SK-N-SH treated with all-trans-retinoic acid at 6 μM for 48 hours (cell line): Measurements from ENCODE around the gene LZTR1.

ENCODE experiments used
- ATAC-seq: fragments of 200-7000 bp; cut with Tn5 transposase; 3 replicates; pipeline ENCODE4 v1.9.1; 2020; ENCODE audit warnings: mild to moderate bottlenecking, moderate library complexity
- ARNTL ChIP-seq: fragments of 450-650 bp; formaldehyde crosslinking; IDR thresholded peaks from 2 replicates; pipeline ENCODE4 v1.5.0; 2020; ENCODE audit warnings: low read depth, mild to moderate bottlenecking, moderate library complexity, borderline replicate concordance
- BACH2 ChIP-seq: fragments of 250-450 bp; sonication (Bioruptor Pico); IDR thresholded peaks from 2 replicates; pipeline ENCODE4 v1.9.0; 2021; ENCODE audit warnings: mild to moderate bottlenecking, borderline replicate concordance
- CREB5 ChIP-seq: fragments of 250-450 bp; sonication (Bioruptor Pico); IDR thresholded peaks from 2 replicates; pipeline ENCODE4 v1.5.1; 2020; ENCODE audit warnings: low read depth, mild to moderate bottlenecking, moderate library complexity
- CSDC2 ChIP-seq: fragments of 250-450 bp; sonication (Bioruptor Pico); IDR thresholded peaks from 2 replicates; pipeline ENCODE4 v1.5.0; 2020; ENCODE audit warnings: mild to moderate bottlenecking, moderate library complexity
- ESRRG ChIP-seq: fragments of 250-450 bp; sonication (Bioruptor Pico); IDR thresholded peaks from 2 replicates; pipeline ENCODE4 v1.6.1; 2021; ENCODE audit warnings: mild to moderate bottlenecking
- GLIS3 ChIP-seq: fragments of 250-450 bp; sonication (Bioruptor Pico); IDR thresholded peaks from 2 replicates; pipeline ENCODE4 v1.5.0; 2020; ENCODE audit warnings: mild to moderate bottlenecking, moderate library complexity
- ISL1 ChIP-seq: fragments of 250-450 bp; sonication (Bioruptor Pico); IDR thresholded peaks from 2 replicates; pipeline ENCODE4 v2.1.2; 2022; ENCODE audit warnings: mild to moderate bottlenecking, moderate library complexity
- OSR1 ChIP-seq: fragments of 250-450 bp; sonication (Bioruptor Pico); IDR thresholded peaks from 2 replicates; pipeline ENCODE4 v1.8.0; 2022; ENCODE audit warnings: moderate library complexity, mild to moderate bottlenecking, inconsistent platforms
- PPARA ChIP-seq: fragments of 250-450 bp; sonication (Bioruptor Pico); IDR thresholded peaks from 2 replicates; pipeline ENCODE4 v1.5.0; 2020; ENCODE audit warnings: mild to moderate bottlenecking, borderline replicate concordance
- RARB ChIP-seq: fragments of 250-450 bp; sonication (Bioruptor Pico); IDR thresholded peaks from 2 replicates; pipeline ENCODE4 v1.8.0; 2021; ENCODE audit warnings: mild to moderate bottlenecking, moderate library complexity
- SNAI2 ChIP-seq: fragments of 250-450 bp; sonication (Bioruptor Pico); IDR thresholded peaks from 2 replicates; pipeline ENCODE4 v1.5.0; 2020; ENCODE audit warnings: mild to moderate bottlenecking, moderate library complexity
- TCF4 ChIP-seq: fragments of 250-450 bp; sonication (Bioruptor Pico); IDR thresholded peaks from 2 replicates; pipeline ENCODE4 v1.8.0; 2021; ENCODE audit warnings: mild to moderate bottlenecking, moderate library complexity, borderline replicate concordance
- TOX ChIP-seq: fragments of 250-450 bp; sonication (Bioruptor Pico); IDR thresholded peaks from 2 replicates; pipeline ENCODE4 v1.8.0; 2021; ENCODE audit warnings: mild to moderate bottlenecking, moderate library complexity, borderline replicate concordance
- TSHZ2 ChIP-seq: fragments of 250-450 bp; sonication (Bioruptor Pico); IDR thresholded peaks from 2 replicates; pipeline ENCODE4 v1.5.0; 2020; ENCODE audit warnings: mild to moderate bottlenecking, moderate library complexity
- ZC3H10 ChIP-seq: fragments of 250-450 bp; sonication (Bioruptor Pico); IDR thresholded peaks from 2 replicates; pipeline ENCODE4 v1.5.1; 2021; ENCODE audit warnings: mild to moderate bottlenecking, moderate library complexity
- ZFP3 ChIP-seq: fragments of 250-450 bp; sonication (Bioruptor Pico); IDR thresholded peaks from 2 replicates; pipeline ENCODE4 v1.5.0; 2020; ENCODE audit warnings: mild to moderate bottlenecking, moderate library complexity
- ZFP30 ChIP-seq: fragments of 450-650 bp; formaldehyde crosslinking; IDR thresholded peaks from 2 replicates; pipeline ENCODE4 v1.5.0; 2022; ENCODE audit warnings: mild to moderate bottlenecking, moderate library complexity
- ZNF565 ChIP-seq: fragments of 450-650 bp; formaldehyde crosslinking; conservative IDR thresholded peaks from 2 replicates; pipeline ENCODE4 v1.5.0; 2020; ENCODE audit warnings: low read depth, mild to moderate bottlenecking, moderate library complexity
- ZNF70 ChIP-seq: fragments of 450-650 bp; formaldehyde crosslinking; IDR thresholded peaks from 2 replicates; pipeline ENCODE4 v1.5.0; 2020; ENCODE audit warnings: mild to moderate bottlenecking, moderate library complexity
- ZNF8 ChIP-seq: fragments of 450-650 bp; formaldehyde crosslinking; IDR thresholded peaks from 2 replicates; pipeline ENCODE4 v1.5.0; 2020; ENCODE audit warnings: mild to moderate bottlenecking, moderate library complexity
- TF ChIP-seq, protein P1 (sequence below): fragments of 250-450 bp; sonication (Bioruptor Pico); IDR thresholded peaks from 2 replicates; pipeline ENCODE4 v1.8.0; 2020; ENCODE audit warnings: mild to moderate bottlenecking, moderate library complexity, borderline replicate concordance
- TF ChIP-seq, protein P2 (sequence below): fragments of 250-450 bp; sonication (Bioruptor Pico); IDR thresholded peaks from 2 replicates; pipeline ENCODE4 v1.5.1; 2021; ENCODE audit warnings: mild to moderate bottlenecking, moderate library complexity

LZTR1 gene

GRCh38 chr22:21045585-21046294, 63.6 kb downstream of the LZTR1 start, which contains the start of gene LRRC74B:
Gene LRRC74B, plus strand, starts transcription at chr22:21045946. Its CDS starts 41 bp downstream, at chr22:21045987.
- ATAC-seq, result peak; percentile 98
- no peak for TF ChIP-seq TOX (CRISPR knock-in tag)
- TF ChIP-seq RARB, result no peak
- no peak for TF ChIP-seq TSHZ2
- no peak for TF ChIP-seq BACH2 (CRISPR knock-in tag)
- no peak for TF ChIP-seq ESRRG
- no peak for TF ChIP-seq ZNF565 (CRISPR knock-in tag)
- no peak for TF ChIP-seq OSR1 (CRISPR knock-in tag)
- no peak for TF ChIP-seq ZC3H10
- TF ChIP-seq SNAI2 (CRISPR knock-in tag), result no peak
- no peak for TF ChIP-seq PPARA
- TF ChIP-seq ZFP30, result no peak
- no peak for TF ChIP-seq CSDC2 (CRISPR knock-in tag)
- TF ChIP-seq GLIS3, result no peak
- TF ChIP-seq, protein P1, sequence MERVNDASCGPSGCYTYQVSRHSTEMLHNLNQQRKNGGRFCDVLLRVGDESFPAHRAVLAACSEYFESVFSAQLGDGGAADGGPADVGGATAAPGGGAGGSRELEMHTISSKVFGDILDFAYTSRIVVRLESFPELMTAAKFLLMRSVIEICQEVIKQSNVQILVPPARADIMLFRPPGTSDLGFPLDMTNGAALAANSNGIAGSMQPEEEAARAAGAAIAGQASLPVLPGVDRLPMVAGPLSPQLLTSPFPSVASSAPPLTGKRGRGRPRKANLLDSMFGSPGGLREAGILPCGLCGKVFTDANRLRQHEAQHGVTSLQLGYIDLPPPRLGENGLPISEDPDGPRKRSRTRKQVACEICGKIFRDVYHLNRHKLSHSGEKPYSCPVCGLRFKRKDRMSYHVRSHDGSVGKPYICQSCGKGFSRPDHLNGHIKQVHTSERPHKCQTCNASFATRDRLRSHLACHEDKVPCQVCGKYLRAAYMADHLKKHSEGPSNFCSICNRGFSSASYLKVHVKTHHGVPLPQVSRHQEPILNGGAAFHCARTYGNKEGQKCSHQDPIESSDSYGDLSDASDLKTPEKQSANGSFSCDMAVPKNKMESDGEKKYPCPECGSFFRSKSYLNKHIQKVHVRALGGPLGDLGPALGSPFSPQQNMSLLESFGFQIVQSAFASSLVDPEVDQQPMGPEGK (CRISPR knock-in tag), result no peak
- TF ChIP-seq, protein P2, sequence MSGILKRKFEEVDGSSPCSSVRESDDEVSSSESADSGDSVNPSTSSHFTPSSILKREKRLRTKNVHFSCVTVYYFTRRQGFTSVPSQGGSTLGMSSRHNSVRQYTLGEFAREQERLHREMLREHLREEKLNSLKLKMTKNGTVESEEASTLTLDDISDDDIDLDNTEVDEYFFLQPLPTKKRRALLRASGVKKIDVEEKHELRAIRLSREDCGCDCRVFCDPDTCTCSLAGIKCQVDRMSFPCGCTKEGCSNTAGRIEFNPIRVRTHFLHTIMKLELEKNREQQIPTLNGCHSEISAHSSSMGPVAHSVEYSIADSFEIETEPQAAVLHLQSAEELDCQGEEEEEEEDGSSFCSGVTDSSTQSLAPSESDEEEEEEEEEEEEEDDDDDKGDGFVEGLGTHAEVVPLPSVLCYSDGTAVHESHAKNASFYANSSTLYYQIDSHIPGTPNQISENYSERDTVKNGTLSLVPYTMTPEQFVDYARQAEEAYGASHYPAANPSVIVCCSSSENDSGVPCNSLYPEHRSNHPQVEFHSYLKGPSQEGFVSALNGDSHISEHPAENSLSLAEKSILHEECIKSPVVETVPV (CRISPR knock-in tag), result no peak
- TF ChIP-seq ARNTL (CRISPR knock-in tag), result no peak
- TF ChIP-seq ISL1, result no peak

- no peak for ATAC-seq
- no peak for TF ChIP-seq TSHZ2
- no peak for TF ChIP-seq ZNF70 (CRISPR knock-in tag)
- TF ChIP-seq TCF4 (CRISPR knock-in tag), result no peak
Observed at GRCh38 chr22:21047035-21047661, 65.1 kb downstream of the LZTR1 start.

- no peak for ATAC-seq
- TF ChIP-seq ESRRG, result no peak
- no peak for TF ChIP-seq ZFP3 (CRISPR knock-in tag)
- no peak for TF ChIP-seq ZNF565 (CRISPR knock-in tag)
- TF ChIP-seq ZNF70 (CRISPR knock-in tag), result no peak
- no peak for TF ChIP-seq ARNTL (CRISPR knock-in tag)
- TF ChIP-seq TCF4 (CRISPR knock-in tag), result no peak
- TF ChIP-seq, protein P2 (CRISPR knock-in tag), result no peak
- no peak for TF ChIP-seq OSR1 (CRISPR knock-in tag)
- no peak for TF ChIP-seq CSDC2 (CRISPR knock-in tag)
- no peak for TF ChIP-seq SNAI2 (CRISPR knock-in tag)
- TF ChIP-seq GLIS3, result no peak
- no peak for TF ChIP-seq ISL1
- no peak for TF ChIP-seq PPARA
- TF ChIP-seq, protein P1 (CRISPR knock-in tag), result no peak
- TF ChIP-seq RARB, result no peak
- TF ChIP-seq ZNF8 (CRISPR knock-in tag), result no peak
- TF ChIP-seq ZC3H10, result no peak
- TF ChIP-seq CREB5 (CRISPR knock-in tag), result no peak
Observed at GRCh38 chr22:21047730-21048129, 65.6 kb downstream of the LZTR1 start.
